Activated B cell treated with CpG ODN at 0.5 μM for 24 hours (primary cell): Measurements from ENCODE around the gene SAC3D1. TPM values are rescaled to one million over a fixed set of nuclear protein-coding genes. Genes with fewer than 3 reads are reported as not detected.

Experiments used
- ATAC-seq: fragments of 200-7000 bp; cut with Tn5 transposase; one replicate; pipeline ENCODE4 v1.10.0; 2021; ENCODE audit warnings: low read depth, mild to moderate bottlenecking, moderate library complexity
- CTCF ChIA-PET: fragments of 350-600 bp; sonication (Branson Sonifier 250); formaldehyde crosslinking; loops from one replicate; lab custom pipeline; 2021; ENCODE audit warnings: antibody characterized with exemption; lab: Charles Lee
- POLR2A ChIA-PET: fragments of 350-600 bp; sonication (Branson Sonifier 250); formaldehyde crosslinking; loops from one replicate; lab custom pipeline; 2021; ENCODE audit warnings: antibody characterized with exemption; lab: Charles Lee
- DNase-seq: peaks from one replicate; pipeline ENCODE4 v3.0.0; 2022
- H3K27ac Mint-ChIP-seq: one replicate; pipeline ENCODE4 v1.8.0; 2020; ENCODE audit warnings: mixed read lengths
- H3K27me3 Mint-ChIP-seq: one replicate; pipeline ENCODE4 v1.8.0; 2021; ENCODE audit warnings: mixed read lengths
- H3K36me3 Mint-ChIP-seq: one replicate; pipeline ENCODE4 v1.8.0; 2021; ENCODE audit warnings: low read depth, mixed read lengths
- H3K4me1 Mint-ChIP-seq: one replicate; pipeline ENCODE4 v1.8.0; 2021; ENCODE audit warnings: mixed read lengths
- H3K4me3 Mint-ChIP-seq: one replicate; pipeline ENCODE4 v1.8.0; 2020; ENCODE audit warnings: mild to moderate bottlenecking, mixed read lengths
- H3K9me3 Mint-ChIP-seq: one replicate; pipeline ENCODE4 v1.8.0; 2020; ENCODE audit warnings: mixed read lengths
- intact Hi-C: fragments of 100-400 bp; cut with micrococcal nuclease; formaldehyde crosslinking; loops from one replicate; pipeline ENCODE4 v1.15.1; 2024
- total RNA-seq: library from RNA; stranded (reverse); gene quantifications from 2 replicates; pipeline ENCODE4 v1.2.3, GENCODE V29; 2022
- TF ChIP-seq, protein P1 (sequence below): fragments of 200-600 bp; IDR thresholded peaks from one replicate; pipeline ENCODE4 v1.8.0; 2022; ENCODE audit warnings: antibody characterized with exemption, mild to moderate bottlenecking

Gene SAC3D1
- total RNA-seq, 1 donor from 2014 or later = 3.8 TPM

DNA sequence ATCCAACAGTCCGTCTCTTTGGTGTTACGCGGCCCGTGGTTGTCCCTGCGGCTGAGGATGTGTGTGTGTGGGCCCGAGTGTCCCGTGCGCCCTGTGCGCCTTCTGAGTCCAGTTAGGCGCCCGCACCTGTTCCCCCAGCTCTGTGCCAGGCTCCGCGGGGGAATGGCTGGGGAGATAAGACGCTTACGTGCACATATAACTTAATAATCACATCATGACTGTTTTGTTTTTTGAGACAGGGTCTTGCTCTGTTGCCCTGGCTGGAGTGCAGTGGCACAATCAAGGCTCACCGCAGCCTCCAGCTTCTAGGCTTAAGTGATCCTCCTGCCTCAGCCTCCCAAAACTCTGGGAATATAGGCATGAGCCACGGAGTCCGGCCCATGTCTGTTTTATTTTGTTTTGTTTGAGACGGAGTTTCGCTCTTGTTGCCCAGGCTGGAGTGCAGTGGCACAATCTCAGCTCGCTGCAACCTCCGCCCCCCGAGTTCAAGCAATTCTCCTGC, 26.2 kb upstream of the SAC3D1 start:
- ATAC-seq (no peak), DNase-seq (no peak)
- Mint-ChIP-seq H3K27ac (peak overlapping the region; percentile 88), H3K4me3 (peak overlapping the region; percentile 86), H3K36me3 (peaks cover 25% of the 10 kb centered on the region), H3K9me3 (no peaks in the 10 kb centered on the region), H3K27me3 (no peaks in the 10 kb centered on the region), H3K4me1 (peaks cover 26% of the 10 kb centered on the region)
- TF ChIP-seq, protein P1, sequence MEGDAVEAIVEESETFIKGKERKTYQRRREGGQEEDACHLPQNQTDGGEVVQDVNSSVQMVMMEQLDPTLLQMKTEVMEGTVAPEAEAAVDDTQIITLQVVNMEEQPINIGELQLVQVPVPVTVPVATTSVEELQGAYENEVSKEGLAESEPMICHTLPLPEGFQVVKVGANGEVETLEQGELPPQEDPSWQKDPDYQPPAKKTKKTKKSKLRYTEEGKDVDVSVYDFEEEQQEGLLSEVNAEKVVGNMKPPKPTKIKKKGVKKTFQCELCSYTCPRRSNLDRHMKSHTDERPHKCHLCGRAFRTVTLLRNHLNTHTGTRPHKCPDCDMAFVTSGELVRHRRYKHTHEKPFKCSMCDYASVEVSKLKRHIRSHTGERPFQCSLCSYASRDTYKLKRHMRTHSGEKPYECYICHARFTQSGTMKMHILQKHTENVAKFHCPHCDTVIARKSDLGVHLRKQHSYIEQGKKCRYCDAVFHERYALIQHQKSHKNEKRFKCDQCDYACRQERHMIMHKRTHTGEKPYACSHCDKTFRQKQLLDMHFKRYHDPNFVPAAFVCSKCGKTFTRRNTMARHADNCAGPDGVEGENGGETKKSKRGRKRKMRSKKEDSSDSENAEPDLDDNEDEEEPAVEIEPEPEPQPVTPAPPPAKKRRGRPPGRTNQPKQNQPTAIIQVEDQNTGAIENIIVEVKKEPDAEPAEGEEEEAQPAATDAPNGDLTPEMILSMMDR = no peak
- POLR2A ChIA-PET = interaction anchor here (0.6 to 2.4 kb wide), 16 partner anchors 12 to 236 kb away, joined by 3 to 13 read pairs (median 7); partner anchors contain the start of genes BATF2, PPP2R5B, SAC3D1 and SF1
- intact Hi-C loops = loop anchor here (1.0 to 5.0 kb wide), 13 partner anchors 13 to 318 kb away; partner anchors contain the start of genes CDCA5, DPF2, EHD1 and MAJIN
- CTCF ChIA-PET = interaction anchor here (0.8 to 2.8 kb wide), 14 partner anchors 12 to 227 kb away, joined by 3 to 15 read pairs (median 4); partner anchors contain the start of genes ATG2A, BATF2, CDC42BPG and MEN1

DNA sequence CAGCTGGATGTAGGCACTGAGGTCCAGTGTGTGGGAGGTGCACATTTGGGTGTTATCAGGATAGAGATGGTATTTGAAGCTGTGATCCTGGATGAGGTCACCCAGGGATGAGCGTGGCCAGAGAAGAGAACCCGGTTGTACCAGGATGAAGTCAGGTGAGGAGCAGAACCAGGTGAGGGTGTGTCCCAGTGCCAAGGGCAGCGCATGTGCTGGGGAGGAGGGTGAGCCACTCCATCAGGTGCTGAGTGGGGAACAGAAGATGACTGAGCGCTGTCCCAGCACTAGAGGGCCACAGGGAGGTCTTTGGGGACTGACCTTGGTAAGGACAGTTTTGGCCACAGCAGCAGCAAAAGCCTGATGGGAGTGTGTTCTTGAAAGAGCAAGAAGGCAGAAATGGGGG, 24.3 kb upstream of the SAC3D1 start:
- TF ChIP-seq, protein P1 = no peak
- intact Hi-C loops = no loop called here
- ChIA-PET POLR2A (no interaction called here), CTCF (no interaction called here)
- Mint-ChIP-seq H3K27ac (no peak overlapping the region), H3K4me1 (peaks cover 26% of the 10 kb centered on the region), H3K4me3 (no peak overlapping the region), H3K27me3 (no peaks in the 10 kb centered on the region), H3K36me3 (peaks cover 36% of the 10 kb centered on the region), H3K9me3 (no peaks in the 10 kb centered on the region)
- ATAC-seq (no peak), DNase-seq (no peak)

DNA sequence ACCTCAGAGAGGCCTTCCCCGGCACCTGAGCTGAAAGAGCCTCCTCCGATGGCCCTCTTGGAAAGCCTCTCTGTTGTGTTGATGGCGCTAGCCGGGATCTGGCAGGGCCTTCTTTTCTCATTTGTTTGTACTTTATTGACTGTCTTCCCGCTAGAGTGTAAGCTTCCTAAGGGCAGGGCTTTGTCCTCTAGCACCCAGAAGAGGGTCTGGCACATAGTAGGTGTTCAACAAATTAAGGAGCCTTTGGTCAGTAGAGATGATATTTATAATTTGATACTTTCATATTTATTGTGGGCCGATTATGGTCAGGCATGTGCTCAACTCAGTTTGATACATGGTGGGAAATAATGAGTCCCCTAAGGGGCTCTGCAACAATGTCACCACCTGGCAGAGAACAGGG, 23.1 kb upstream of the SAC3D1 start:
- CTCF ChIA-PET = no interaction called here
- H3K9me3 Mint-ChIP-seq = no peaks in the 10 kb centered on the region
- TF ChIP-seq, protein P1 = no peak
- ATAC-seq (no peak), DNase-seq (no peak)
- peaks cover 24% of the 10 kb centered on the region for H3K4me1 Mint-ChIP-seq
- no peak overlapping the region for H3K27ac Mint-ChIP-seq
- H3K4me3 Mint-ChIP-seq = no peak overlapping the region
- intact Hi-C loops = no loop called here
- POLR2A ChIA-PET = no interaction called here
- H3K27me3 Mint-ChIP-seq = no peaks in the 10 kb centered on the region
- peaks cover 44% of the 10 kb centered on the region for H3K36me3 Mint-ChIP-seq

DNA sequence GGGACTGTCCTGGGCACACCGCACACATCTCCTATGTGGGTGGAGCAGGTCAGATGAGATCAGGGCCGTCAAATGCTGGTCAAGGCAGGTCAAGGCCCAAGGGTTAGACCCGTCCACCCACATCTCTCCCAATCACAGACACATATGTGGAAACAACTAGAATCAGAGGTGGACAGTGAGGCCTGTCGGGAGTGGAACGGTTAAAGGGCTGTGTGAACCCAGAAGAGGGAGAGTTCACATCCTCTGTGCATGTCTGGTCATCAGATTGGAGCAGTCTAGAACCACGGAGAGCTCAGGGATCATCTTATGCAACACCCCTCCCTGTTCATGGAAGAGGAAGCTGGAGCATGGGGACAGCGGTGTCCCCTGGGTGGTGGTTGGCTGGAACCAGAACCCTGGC, 21.2 kb upstream of the SAC3D1 start:
- intact Hi-C loops = no loop called here
- no peak overlapping the region for H3K27ac Mint-ChIP-seq
- H3K4me1 Mint-ChIP-seq = peaks cover 14% of the 10 kb centered on the region
- H3K4me3 Mint-ChIP-seq = no peak overlapping the region
- ATAC-seq (no peak), DNase-seq (no peak)
- CTCF ChIA-PET = no interaction called here
- TF ChIP-seq, protein P1 = no peak
- no peaks in the 10 kb centered on the region for H3K9me3 Mint-ChIP-seq
- no peaks in the 10 kb centered on the region for H3K27me3 Mint-ChIP-seq
- POLR2A ChIA-PET = no interaction called here
- peaks cover 42% of the 10 kb centered on the region for H3K36me3 Mint-ChIP-seq

DNA sequence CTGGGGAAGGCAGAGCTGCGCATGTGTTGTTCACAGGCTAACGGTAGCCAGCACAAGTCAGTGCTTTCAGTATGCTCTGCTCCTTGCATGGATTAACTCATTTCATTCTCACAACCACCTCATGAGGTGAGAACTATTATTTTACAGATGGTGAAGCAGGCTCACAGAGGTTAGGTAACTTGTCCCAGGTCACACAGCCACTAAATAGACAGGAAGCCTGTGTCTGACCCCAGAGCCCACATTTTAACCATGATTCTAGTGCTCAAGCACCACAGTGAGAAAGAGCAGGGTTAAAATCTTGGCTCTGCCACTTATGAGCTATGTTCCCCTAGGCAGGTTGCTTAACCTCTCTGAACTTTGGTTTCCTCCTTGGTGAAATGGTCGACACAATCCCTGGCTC, 20.0 kb upstream of the SAC3D1 start:
- Mint-ChIP-seq H3K27ac (no peak overlapping the region), H3K4me1 (peaks cover 9% of the 10 kb centered on the region), H3K9me3 (no peaks in the 10 kb centered on the region), H3K27me3 (no peaks in the 10 kb centered on the region), H3K4me3 (no peak overlapping the region), H3K36me3 (peaks cover 42% of the 10 kb centered on the region)
- DNase-seq (no peak), ATAC-seq (no peak)
- intact Hi-C loops = no loop called here
- TF ChIP-seq, protein P1 = no peak
- CTCF ChIA-PET = no interaction called here
- POLR2A ChIA-PET = no interaction called here
